GM12878 (cell line): Measurements from ENCODE around the gene GAS2L3. TPM values are rescaled to one million over a fixed set of nuclear protein-coding genes. Genes with fewer than 3 reads are reported as not detected.

Experiments
- ATAC-seq: fragments of 200-7000 bp; cut with Tn5 transposase; 3 replicates; pipeline ENCODE4 v1.9.1; 2020; ENCODE audit warnings: mild to moderate bottlenecking, moderate library complexity
- BruUV-seq: library from RNA; stranded (reverse); fragments of 400-500 nt; replicated peaks from 2 replicates; lab custom pipeline; 2021; lab: Mats Ljungman, UMichigan
- CTCF ChIA-PET: fragments of 300-600 bp; sonication (Branson Sonifier 250); formaldehyde crosslinking; extraction: SDS; loops from one replicate; lab custom pipeline; 2021; ENCODE audit warnings: inconsistent platforms; lab: Yijun Ruan, JAX
- POLR2A ChIA-PET: fragments of 350-600 bp; formaldehyde crosslinking; extraction: SDS; loops from one replicate; lab custom pipeline; 2021; ENCODE audit warnings: inconsistent platforms; lab: Charles Lee
- RAD21 ChIA-PET: fragments of 300-600 bp; sonication (Branson Sonifier 250); formaldehyde crosslinking; loops from one replicate; lab custom pipeline; 2023; ENCODE audit warnings: antibody characterized with exemption; ENCODE audit not compliant: unreplicated experiment; lab: Charles Lee
- SMC1A ChIA-PET: fragments of 300-600 bp; sonication (Branson Sonifier 250); formaldehyde crosslinking; loops from one replicate; lab custom pipeline; 2023; ENCODE audit not compliant: unreplicated experiment, uncharacterized antibody; lab: Charles Lee
- DNase-seq: peaks from one replicate; pipeline ENCODE4 v3.0.0-alpha.2; 2011; ENCODE audit warnings: low read depth, low spot score
- FAIRE-seq: peaks from 3 replicates; lab custom pipeline; 2011; peaks lifted over from hg19 to GRCh38; lab: Jason Lieb, UNC
- H2AFZ ChIP-seq: 2 replicates; pipeline ENCODE4 v1.6.0; 2011; ENCODE audit warnings: low read depth, low read length, control low read depth; ENCODE audit not compliant: control insufficient read depth
- H3K27ac ChIP-seq: 2 replicates; pipeline ENCODE4 v1.5.1; 2011; ENCODE audit warnings: control low read depth; ENCODE audit not compliant: control insufficient read depth, insufficient read depth
- H3K27me3 ChIP-seq, 2 experiments: replicated peaks in 1 of 2; 2 replicates each; pipeline versions ENCODE4 v1.6.0 to v1.6.1; 2011; ENCODE audit warnings: low read length in 1 of 2; ENCODE audit not compliant: control insufficient read depth in 2 of 2, insufficient read depth in 2 of 2
- H3K36me3 ChIP-seq, 2 experiments: 2 replicates each; pipeline ENCODE4 v1.5.1; 2011; ENCODE audit warnings: low read length in 1 of 2; ENCODE audit not compliant: control insufficient read depth in 2 of 2, insufficient read depth in 2 of 2
- H3K4me1 ChIP-seq: 2 replicates; pipeline ENCODE4 v1.6.1; 2011; ENCODE audit warnings: mild to moderate bottlenecking, low read length, moderate library complexity, mixed read lengths; ENCODE audit not compliant: control insufficient read depth, insufficient read depth
- H3K4me2 ChIP-seq: 2 replicates; pipeline ENCODE4 v1.6.0; 2011; ENCODE audit warnings: control low read depth; ENCODE audit not compliant: control insufficient read depth, insufficient read depth
- H3K4me3 ChIP-seq: fragments of 200-600 bp; sonication (generic); 2 replicates; pipeline ENCODE4 v1.5.1; 2016
- H3K79me2 ChIP-seq: 2 replicates; pipeline ENCODE4 v1.6.0; 2011; ENCODE audit warnings: low read length; ENCODE audit not compliant: control insufficient read depth, insufficient read depth
- H3K9ac ChIP-seq: 2 replicates; pipeline ENCODE4 v1.8.0; 2011; ENCODE audit warnings: low read length, control low read depth, mixed read lengths; ENCODE audit not compliant: control insufficient read depth, insufficient read depth
- H3K9me3 ChIP-seq: replicated peaks from 3 replicates; pipeline ENCODE4 v1.5.1; 2011; ENCODE audit warnings: mild to moderate bottlenecking, low read length; ENCODE audit not compliant: control insufficient read depth, insufficient read depth
- H4K20me1 ChIP-seq: 2 replicates; pipeline ENCODE4 v1.6.0; 2011; ENCODE audit not compliant: control insufficient read depth, insufficient read depth
- CREM ChIP-seq: IDR thresholded peaks from 2 replicates; pipeline ENCODE4 v1.6.1; 2014; ENCODE audit warnings: antibody characterized with exemption, low read depth
- IKZF2 ChIP-seq, 2 experiments: fragments of 450-650 bp; IDR thresholded peaks; 2 replicates each; pipeline ENCODE4 v1.6.1; 2017; ENCODE audit warnings: mild to moderate bottlenecking in 2 of 2, moderate library complexity in 2 of 2
- KLF5 ChIP-seq: fragments of 450-650 bp; IDR thresholded peaks from 2 replicates; pipeline ENCODE4 v1.6.1; 2014; ENCODE audit warnings: mild to moderate bottlenecking; ENCODE audit not compliant: partially characterized antibody
- NR2C2 ChIP-seq: IDR thresholded peaks from 2 replicates; pipeline ENCODE4 v1.6.1; 2011; ENCODE audit warnings: borderline replicate concordance, low read depth; ENCODE audit not compliant: control insufficient read depth, insufficient read length
- RAD21 ChIP-seq: IDR thresholded peaks from 2 replicates; pipeline ENCODE4 v1.6.1; 2011; ENCODE audit warnings: mild to moderate bottlenecking, low read depth, low read length, moderate library complexity; ENCODE audit not compliant: insufficient read depth
- RUNX3 ChIP-seq: IDR thresholded peaks from 2 replicates; pipeline ENCODE4 v1.6.1; 2012; ENCODE audit warnings: low read length, inconsistent platforms
- SMC3 ChIP-seq: IDR thresholded peaks from 2 replicates; pipeline ENCODE4 v1.6.1; 2011; ENCODE audit warnings: low read length, improper control_type of control experiment, borderline replicate concordance
- SUPT20H ChIP-seq: IDR thresholded peaks from 2 replicates; pipeline ENCODE4 v1.6.1; 2011; ENCODE audit warnings: low read depth, mild to moderate bottlenecking, low read length, moderate library complexity, borderline replicate concordance; ENCODE audit not compliant: control insufficient read depth
- whole genome bisulfite sequencing: methylation state at CpG from one replicate; pipeline ENCODE4 v1.1.6; 2016; ENCODE audit warnings: low lambda C conversion rate; ENCODE audit not compliant: insufficient replicate concordance, insufficient coverage; ENCODE audit errors: missing lambda C conversion rate; 5-methylcytosine and 5-hydroxymethylcytosine counted together
- in situ Hi-C: fragments of 300-500 bp; cut with MboI; formaldehyde crosslinking; loops from 9 replicates; pipeline ENCODE4 v1.14.3; 2018; ENCODE audit warnings: mixed read lengths
- intact Hi-C: fragments of 100-400 bp; cut with micrococcal nuclease; formaldehyde crosslinking; loops from one replicate; pipeline ENCODE4 v1.14.2; 2022; ENCODE audit not compliant: unreplicated experiment
- polyA plus RNA-seq, 11 experiments: library from polyadenylated mRNA; depleted of rRNA in 4 of 11; unstranded in 6 of 11; stranded (reverse) in 5 of 11; fragments of >200 nt; fragmentation: Nextera tagmentation in 4 of 11; fragmentation: Illumina TruSeq in 1 of 11; extraction: Ambion mirVana in 4 of 11; extraction: Trizol in 1 of 11; gene quantifications; 1 replicate in 1 of 11; 2 replicates in 10 of 11; pipeline versions ENCODE4 v1.2.1 to v1.2.3, GENCODE V29; 2011 to 2016; ENCODE audit warnings: inconsistent platforms in 2 of 11, missing spikeins in 2 of 11, low read depth in 1 of 11
- total RNA-seq, 4 experiments: library from RNA; depleted of rRNA in 3 of 4; stranded (reverse); fragments of >200 nt in 3 of 4; fragmentation: Illumina TruSeq in 1 of 4; extraction: Trizol in 1 of 4; gene quantifications; 2 replicates each; pipeline versions ENCODE4 v1.2.1 to v1.2.3, GENCODE V29; 2013 to 2021
- TF ChIP-seq, protein P1 (sequence below), 3 experiments: IDR thresholded peaks in 2 of 3; conservative IDR thresholded peaks in 1 of 3; 2 replicates each; pipeline ENCODE4 v1.5.1; 2011; ENCODE audit warnings: low read depth in 3 of 3, low read length in 3 of 3, mild to moderate bottlenecking in 3 of 3, control low read depth in 2 of 3, moderate library complexity in 2 of 3, inconsistent platforms in 1 of 3, mixed read lengths in 1 of 3; ENCODE audit not compliant: control insufficient read depth in 2 of 3, insufficient read depth in 1 of 3; ENCODE audit errors: extremely low read depth in 1 of 3

The GAS2L3 gene
- total and polyA plus RNA-seq, 10 of the 15 experiments (the other 5 are each of a cell fraction or from before 2014, with no cell fraction given), result 0.46 to 6.6 (median 2.4) TPM

DNA sequence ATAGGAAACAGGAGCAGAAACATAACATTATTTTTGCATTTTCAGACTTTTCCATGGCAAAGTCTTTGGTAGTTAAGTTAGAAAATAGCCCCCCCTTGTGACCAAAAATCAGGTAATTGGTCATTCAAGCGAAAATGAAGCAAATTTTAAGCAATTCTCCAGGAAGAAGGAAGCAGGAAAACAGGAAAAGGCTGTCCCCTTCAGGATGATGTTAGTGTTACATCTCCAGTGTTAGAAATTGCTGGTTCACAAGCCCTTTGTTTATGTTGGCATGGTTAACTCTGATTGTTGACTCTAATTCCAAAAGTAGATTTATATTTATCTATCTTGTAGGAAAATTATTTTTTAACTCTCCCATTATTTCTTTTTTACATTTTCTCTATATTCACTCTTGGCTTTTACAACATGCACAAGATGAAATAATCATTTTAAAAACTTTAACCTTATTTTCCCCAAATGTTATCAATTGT, 18.8 kb upstream of the GAS2L3 start:
- TF ChIP-seq, protein P1, sequence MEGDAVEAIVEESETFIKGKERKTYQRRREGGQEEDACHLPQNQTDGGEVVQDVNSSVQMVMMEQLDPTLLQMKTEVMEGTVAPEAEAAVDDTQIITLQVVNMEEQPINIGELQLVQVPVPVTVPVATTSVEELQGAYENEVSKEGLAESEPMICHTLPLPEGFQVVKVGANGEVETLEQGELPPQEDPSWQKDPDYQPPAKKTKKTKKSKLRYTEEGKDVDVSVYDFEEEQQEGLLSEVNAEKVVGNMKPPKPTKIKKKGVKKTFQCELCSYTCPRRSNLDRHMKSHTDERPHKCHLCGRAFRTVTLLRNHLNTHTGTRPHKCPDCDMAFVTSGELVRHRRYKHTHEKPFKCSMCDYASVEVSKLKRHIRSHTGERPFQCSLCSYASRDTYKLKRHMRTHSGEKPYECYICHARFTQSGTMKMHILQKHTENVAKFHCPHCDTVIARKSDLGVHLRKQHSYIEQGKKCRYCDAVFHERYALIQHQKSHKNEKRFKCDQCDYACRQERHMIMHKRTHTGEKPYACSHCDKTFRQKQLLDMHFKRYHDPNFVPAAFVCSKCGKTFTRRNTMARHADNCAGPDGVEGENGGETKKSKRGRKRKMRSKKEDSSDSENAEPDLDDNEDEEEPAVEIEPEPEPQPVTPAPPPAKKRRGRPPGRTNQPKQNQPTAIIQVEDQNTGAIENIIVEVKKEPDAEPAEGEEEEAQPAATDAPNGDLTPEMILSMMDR (IDR thresholded peaks at IDR 0.05 in 2 of 3, conservative IDR thresholded peaks at IDR 0.05 in 1 of 3; ENCODE audit: control insufficient read depth in 2 of 3, extremely low read depth in 1 of 3, insufficient read depth in 1 of 3, low read depth in 3 of 3, low read length in 3 of 3), result peak; percentile 44 to 59 (median 50); a peak in 5 of 6 replicates
- TF ChIP-seq RAD21 (peak; percentile 63), CREM (no peak), SUPT20H (no peak), RUNX3 (no peak), NR2C2 (no peak), SMC3 (peak; percentile 63), IKZF2 (IDR thresholded peaks at IDR 0.05) (peak; percentile 34 to 47; a peak in 2 of 4 replicates), KLF5 (no peak)
- DNase-seq (no peak), FAIRE-seq (peak; percentile 65), ATAC-seq (peak; percentile 34; the same call in 2 of the 3 replicates)
- H3K4me3 ChIP-seq, result no peak overlapping the region
- H2AFZ ChIP-seq, result no peak overlapping the region
- ChIA-PET CTCF (interaction anchor here (0.5 to 3.8 kb wide), 20 partner anchors 10 to 397 kb away, joined by 3 to 33 read pairs (median 4); no protein-coding TSS in a partner anchor), POLR2A (no interaction called here), SMC1A (interaction anchor here (0.9 to 1.5 kb wide), 7 partner anchors 8 to 320 kb away, joined by 3 to 7 read pairs (median 4); no protein-coding TSS in a partner anchor), RAD21 (interaction anchor here (0.8 to 3.4 kb wide), 6 partner anchors 12 to 320 kb away, joined by 3 to 15 read pairs (median 7); no protein-coding TSS in a partner anchor)
- intact Hi-C loops, result loop anchor here (2.0 to 10.0 kb wide), 4 partner anchors 207 to 740 kb away; no protein-coding TSS in a partner anchor
- no peaks in the 10 kb centered on the region for H3K36me3 ChIP-seq
- no peaks in the 10 kb centered on the region for H3K79me2 ChIP-seq
- H3K27ac ChIP-seq, result no peak overlapping the region
- no peak overlapping the region for H3K4me2 ChIP-seq
- no peak overlapping the region for H3K9ac ChIP-seq
- BruUV-seq, result no TSS peak
- no peaks in the 10 kb centered on the region for H3K4me1 ChIP-seq
- in situ Hi-C loops, result no loop called here
- H4K20me1 ChIP-seq, result no peaks in the 10 kb centered on the region
- no peaks in the 10 kb centered on the region for H3K9me3 ChIP-seq
- H3K27me3 ChIP-seq, result no peaks in the 10 kb centered on the region
- 0% methylated on average over 1 of the region's 1 CpG for WGBS
